ENCODE measurements around the gene NOD1.
A peak's percentile ranks its signal among the peaks of the same experiment; 100 is the strongest.

NOD1 gene

DNA sequence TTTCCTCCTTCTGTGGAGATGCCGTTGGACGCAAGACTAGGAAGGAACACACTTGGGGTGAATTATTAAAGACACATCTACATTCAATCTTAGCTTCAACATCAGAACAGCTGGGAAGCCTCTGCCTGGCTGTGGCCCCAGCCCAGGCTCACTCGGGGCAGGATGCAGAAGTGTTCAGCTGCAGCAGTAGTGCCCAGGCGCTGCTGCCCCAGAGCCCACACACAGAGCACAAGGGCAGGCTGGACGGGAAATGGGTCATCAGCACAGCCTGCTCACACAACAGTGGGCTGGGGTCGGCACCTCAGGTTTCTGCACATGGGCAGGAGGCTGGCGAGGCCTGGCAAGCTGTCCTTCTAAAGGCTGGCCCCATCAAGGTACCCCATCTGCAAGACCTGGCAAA is 42.5 kb downstream of the NOD1 start:
- TF ChIP-seq, protein P1, sequence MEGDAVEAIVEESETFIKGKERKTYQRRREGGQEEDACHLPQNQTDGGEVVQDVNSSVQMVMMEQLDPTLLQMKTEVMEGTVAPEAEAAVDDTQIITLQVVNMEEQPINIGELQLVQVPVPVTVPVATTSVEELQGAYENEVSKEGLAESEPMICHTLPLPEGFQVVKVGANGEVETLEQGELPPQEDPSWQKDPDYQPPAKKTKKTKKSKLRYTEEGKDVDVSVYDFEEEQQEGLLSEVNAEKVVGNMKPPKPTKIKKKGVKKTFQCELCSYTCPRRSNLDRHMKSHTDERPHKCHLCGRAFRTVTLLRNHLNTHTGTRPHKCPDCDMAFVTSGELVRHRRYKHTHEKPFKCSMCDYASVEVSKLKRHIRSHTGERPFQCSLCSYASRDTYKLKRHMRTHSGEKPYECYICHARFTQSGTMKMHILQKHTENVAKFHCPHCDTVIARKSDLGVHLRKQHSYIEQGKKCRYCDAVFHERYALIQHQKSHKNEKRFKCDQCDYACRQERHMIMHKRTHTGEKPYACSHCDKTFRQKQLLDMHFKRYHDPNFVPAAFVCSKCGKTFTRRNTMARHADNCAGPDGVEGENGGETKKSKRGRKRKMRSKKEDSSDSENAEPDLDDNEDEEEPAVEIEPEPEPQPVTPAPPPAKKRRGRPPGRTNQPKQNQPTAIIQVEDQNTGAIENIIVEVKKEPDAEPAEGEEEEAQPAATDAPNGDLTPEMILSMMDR (IDR thresholded peaks at IDR 0.05; ENCODE audit: low read depth, low read length) = no peak
- DNase-seq (ENCODE audit: low read depth in 2 of 2) = no peak

DNA sequence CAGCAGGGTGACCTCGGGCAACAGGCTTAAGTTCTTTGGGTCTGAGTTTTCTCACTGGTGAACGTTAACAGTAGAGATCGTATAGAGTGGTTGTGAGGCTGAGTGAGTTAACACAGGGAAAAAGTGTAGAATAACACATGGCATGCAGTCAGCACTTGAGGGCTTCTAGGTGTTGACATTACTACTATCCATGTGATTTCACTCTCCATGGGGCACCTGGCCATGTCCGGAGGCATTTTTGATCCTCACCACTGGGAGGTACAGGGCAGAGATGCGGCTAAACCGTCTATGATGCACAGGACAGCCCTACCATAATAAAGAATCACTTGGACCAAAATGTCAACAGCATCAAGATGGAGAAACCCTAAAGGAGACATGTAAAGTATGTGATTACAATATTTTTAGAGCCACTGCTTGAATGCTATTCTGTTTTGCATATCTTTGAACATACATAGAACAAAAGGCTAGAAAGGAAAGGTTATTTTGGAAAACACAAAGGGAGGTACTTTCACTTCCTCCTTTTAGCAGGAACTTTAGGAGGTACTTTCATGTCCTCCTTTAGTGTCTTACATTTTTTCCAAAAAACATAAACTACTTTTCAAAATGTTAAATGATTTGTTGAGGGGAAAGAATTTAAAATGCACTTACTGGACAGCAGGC is 44.3 kb downstream of the NOD1 start:
- TF ChIP-seq, protein P1 (IDR thresholded peaks at IDR 0.05; ENCODE audit: low read depth, low read length) = no peak
- DNase-seq (ENCODE audit: low read depth in 2 of 2) = no peak
- no peak overlapping the region for H3K4me3 ChIP-seq (replicated peaks in 1 of 2; ENCODE audit: low read depth in 2 of 2, low read length in 2 of 2)

More for the DNA sequence above, 42.5 kb downstream of the NOD1 start:
- H3K4me3 ChIP-seq (replicated peaks in 1 of 2; ENCODE audit: low read depth in 2 of 2, low read length in 2 of 2) = no peak overlapping the region

DNA sequence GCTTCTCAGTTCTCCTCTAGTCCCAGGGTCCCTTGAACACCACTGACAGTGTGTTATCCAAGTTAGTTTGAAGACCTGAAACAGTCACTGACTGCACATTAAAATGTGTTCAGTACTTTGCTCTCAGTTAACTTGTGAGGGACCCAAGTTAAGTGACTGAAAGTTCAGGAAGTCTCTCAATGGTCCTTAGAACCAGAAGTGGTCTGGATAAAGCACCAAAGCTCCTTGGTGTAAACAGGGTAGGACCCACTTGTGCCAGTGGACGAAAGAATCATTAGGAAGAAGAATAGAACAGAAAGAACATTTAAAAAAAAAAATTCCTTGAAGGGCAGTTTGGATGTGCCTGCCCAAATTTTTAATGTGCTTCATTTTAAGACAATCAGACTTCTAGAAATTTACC is 45.1 kb downstream of the NOD1 start:
- DNase-seq (ENCODE audit: low read depth in 2 of 2) = no peak
- TF ChIP-seq, protein P1 (IDR thresholded peaks at IDR 0.05; ENCODE audit: low read depth, low read length) = no peak

DNA sequence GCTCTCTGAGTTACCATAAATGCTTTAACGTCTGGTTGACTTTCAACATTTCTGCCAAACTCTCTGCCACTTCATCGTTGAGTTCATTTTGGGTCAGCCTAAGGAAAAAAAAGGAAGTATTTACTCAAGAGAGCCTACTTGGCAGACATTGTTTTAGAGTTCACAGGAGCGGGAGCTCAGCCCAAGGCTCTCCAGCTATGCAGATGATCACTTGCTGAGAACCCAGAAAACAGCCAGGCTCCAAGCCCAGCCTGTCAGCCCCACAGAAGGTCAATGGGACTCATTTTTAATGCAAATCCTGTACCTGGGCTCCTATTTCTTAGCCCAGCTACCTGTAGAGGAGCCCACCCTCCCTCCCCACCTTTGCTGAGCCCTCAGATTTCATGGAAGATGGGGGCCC is 45.5 kb downstream of the NOD1 start:
- TF ChIP-seq, protein P1 (IDR thresholded peaks at IDR 0.05; ENCODE audit: low read depth, low read length) = no peak
- no peak overlapping the region for H3K4me3 ChIP-seq (replicated peaks in 1 of 2; ENCODE audit: low read depth in 2 of 2, low read length in 2 of 2)
- peak; percentile 66 to 94 for DNase-seq (ENCODE audit: low read depth in 2 of 2)

More for the DNA sequence above, 45.1 kb downstream of the NOD1 start:
- H3K4me3 ChIP-seq (replicated peaks in 1 of 2; ENCODE audit: low read depth in 2 of 2, low read length in 2 of 2) = no peak overlapping the region

DNA sequence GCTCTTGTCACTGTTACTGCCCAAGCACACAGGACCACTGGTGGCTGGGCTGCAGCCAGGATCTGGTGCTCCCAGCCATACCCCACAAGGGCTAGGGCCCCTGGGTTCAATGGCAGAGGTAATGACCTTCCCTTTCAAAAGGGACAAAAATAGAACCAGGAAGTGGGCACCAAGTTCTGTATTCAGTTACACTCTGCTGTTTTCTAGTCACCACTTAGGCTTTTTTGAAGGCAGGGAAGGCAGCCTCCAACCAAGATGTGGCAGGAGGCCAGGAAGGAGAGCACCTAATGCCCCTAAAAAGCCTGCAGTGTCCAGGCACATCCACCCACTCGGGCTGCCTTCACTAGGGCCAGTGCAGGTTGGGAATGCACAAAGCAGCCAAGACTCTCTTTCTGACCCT is 47.8 kb downstream of the NOD1 start:
- no peak overlapping the region for H3K4me3 ChIP-seq (replicated peaks in 1 of 2; ENCODE audit: low read depth in 2 of 2, low read length in 2 of 2)
- DNase-seq (ENCODE audit: low read depth in 2 of 2) = no peak
- TF ChIP-seq, protein P1 (IDR thresholded peaks at IDR 0.05; ENCODE audit: low read depth, low read length) = no peak

DNA sequence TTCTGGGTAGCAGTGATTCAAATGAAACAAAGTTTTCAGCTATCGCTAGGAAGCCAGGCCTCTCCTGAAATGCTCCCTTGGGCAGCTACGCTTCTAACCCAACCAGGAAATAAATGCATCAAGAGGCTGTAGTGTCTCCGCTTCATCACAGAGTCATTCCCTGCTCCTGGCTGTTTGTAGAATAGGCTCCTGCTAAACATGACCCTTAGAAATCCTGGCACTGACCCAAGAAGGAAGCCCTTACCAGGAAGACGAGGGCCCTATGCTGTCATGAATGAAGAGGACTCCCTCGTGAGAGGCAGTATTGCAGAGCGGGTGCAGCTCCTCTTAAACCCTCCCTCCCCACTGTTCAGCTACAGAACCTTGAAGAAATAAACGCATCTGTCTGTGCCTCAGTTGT is 48.3 kb downstream of the NOD1 start:
- TF ChIP-seq, protein P1 (IDR thresholded peaks at IDR 0.05; ENCODE audit: low read depth, low read length) = no peak
- no peak overlapping the region for H3K4me3 ChIP-seq (replicated peaks in 1 of 2; ENCODE audit: low read depth in 2 of 2, low read length in 2 of 2)
- peak; percentile 11 to 16 for DNase-seq (ENCODE audit: low read depth in 2 of 2)

DNA sequence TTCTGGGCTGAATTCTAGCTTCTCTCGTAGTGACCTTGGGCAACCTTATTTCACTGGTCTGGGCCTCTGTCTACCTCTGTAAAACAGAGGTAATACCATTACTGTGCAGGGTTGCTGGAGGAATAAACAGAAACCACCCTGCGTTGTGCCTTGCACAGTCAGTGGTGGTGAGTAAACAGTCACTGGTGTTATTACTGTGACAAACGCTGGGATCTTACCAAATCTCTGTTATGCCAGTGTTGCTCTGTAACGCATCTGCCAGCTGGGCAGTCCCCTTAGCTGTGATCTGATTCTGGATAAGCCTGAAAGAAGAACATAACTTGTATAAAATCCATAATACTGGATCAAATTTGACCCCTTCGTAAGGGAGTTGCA is 49.4 kb downstream of the NOD1 start:
- TF ChIP-seq, protein P1 (IDR thresholded peaks at IDR 0.05; ENCODE audit: low read depth, low read length) = no peak
- no peak for DNase-seq (ENCODE audit: low read depth in 2 of 2)

More for the DNA sequence above, 49.4 kb downstream of the NOD1 start:
- H3K4me3 ChIP-seq (replicated peaks in 1 of 2; ENCODE audit: low read depth in 2 of 2, low read length in 2 of 2) = no peak overlapping the region
